CD4-positive, alpha-beta memory T cell (primary cell): ENCODE data around the gene DRD5. TPM values are rescaled to one million over a fixed set of nuclear protein-coding genes. Genes with fewer than 3 reads are reported as not detected.

Source experiments
- CTCF ChIA-PET: fragments of 350-600 bp; sonication (Branson Sonifier 250); formaldehyde crosslinking; loops from one replicate; lab custom pipeline; 2021; ENCODE audit warnings: inconsistent platforms; ENCODE audit not compliant: partially characterized antibody; lab: Charles Lee
- POLR2A ChIA-PET: fragments of 350-600 bp; sonication (Branson Sonifier 250); formaldehyde crosslinking; loops from one replicate; lab custom pipeline; 2021; ENCODE audit not compliant: partially characterized antibody; lab: Charles Lee
- DNase-seq, 5 donors: peaks; one replicate each; pipeline versions ENCODE4 v3.0.0 to v3.0.0-alpha.2; 2020 to 2022; ENCODE audit warnings: mixed read lengths in 1 of 5
- H3K27ac ChIP-seq: one replicate; pipeline ENCODE4 v1.7.0; 2013; ENCODE audit warnings: low read depth, low read length
- H3K27me3 ChIP-seq: 2 replicates; pipeline ENCODE4 v1.7.0; 2013; ENCODE audit warnings: mild to moderate bottlenecking, low read length, moderate library complexity; ENCODE audit not compliant: insufficient read depth
- H3K36me3 ChIP-seq: 2 replicates; pipeline ENCODE4 v1.7.0; 2013; ENCODE audit warnings: mild to moderate bottlenecking, low read length, moderate library complexity; ENCODE audit not compliant: insufficient read depth
- H3K4me1 ChIP-seq: 2 replicates; pipeline ENCODE4 v1.7.0; 2013; ENCODE audit warnings: mild to moderate bottlenecking, low read length, moderate library complexity; ENCODE audit not compliant: insufficient read depth
- H3K4me3 ChIP-seq, 2 donors: one replicate each; pipeline ENCODE4 v1.7.0; 2013; ENCODE audit warnings: low read length in 2 of 2, mild to moderate bottlenecking in 1 of 2
- H3K9me3 ChIP-seq, 2 donors: one replicate each; pipeline ENCODE4 v1.7.0; 2013; ENCODE audit warnings: low read length in 2 of 2, control low read depth in 1 of 2; ENCODE audit not compliant: control insufficient read depth in 1 of 2
- H3K27ac Mint-ChIP-seq, 7 donors: one replicate each; pipeline ENCODE4 v1.8.0; 2020 to 2021; ENCODE audit warnings: mixed read lengths in 7 of 7, mild to moderate bottlenecking in 6 of 7, inconsistent platforms in 3 of 7, moderate library complexity in 3 of 7
- H3K27me3 Mint-ChIP-seq, 2 donors: one replicate each; pipeline ENCODE4 v1.8.0; 2020 to 2021; ENCODE audit warnings: mixed read lengths in 2 of 2
- H3K36me3 Mint-ChIP-seq, 2 donors: one replicate each; pipeline ENCODE4 v1.8.0; 2020 to 2021; ENCODE audit warnings: mixed read lengths in 2 of 2, inconsistent platforms in 1 of 2, mild to moderate bottlenecking in 1 of 2
- H3K4me1 Mint-ChIP-seq, 4 donors: one replicate each; pipeline ENCODE4 v1.8.0; 2020 to 2021; ENCODE audit warnings: mixed read lengths in 4 of 4, mild to moderate bottlenecking in 1 of 4
- H3K4me3 Mint-ChIP-seq, 8 donors: one replicate each; pipeline ENCODE4 v1.8.0; 2020 to 2021; ENCODE audit warnings: mixed read lengths in 8 of 8, mild to moderate bottlenecking in 7 of 8, moderate library complexity in 6 of 8, inconsistent platforms in 3 of 8
- H3K9me3 Mint-ChIP-seq, 8 donors: one replicate each; pipeline ENCODE4 v1.8.0; 2020 to 2021; ENCODE audit warnings: mixed read lengths in 8 of 8, mild to moderate bottlenecking in 5 of 8, inconsistent platforms in 3 of 8, moderate library complexity in 1 of 8
- intact Hi-C: fragments of 100-400 bp; cut with micrococcal nuclease; formaldehyde crosslinking; loops from one replicate; pipeline ENCODE4 v1.15.1; 2023
- polyA plus RNA-seq, 2 donors: library from polyadenylated mRNA; unstranded; fragments of 300-500 nt; fragmentation: Illumina TruSeq; gene quantifications; one replicate each; pipeline ENCODE4 v1.2.3, GENCODE V29; 2021
- total RNA-seq, 2 experiments: library from RNA; stranded (reverse); gene quantifications; one replicate each; pipeline ENCODE4 v1.2.3, GENCODE V29; 2021

DRD5 gene
- total and polyA plus RNA-seq, 4 experiments from 2014 or later, result not detected

DNA sequence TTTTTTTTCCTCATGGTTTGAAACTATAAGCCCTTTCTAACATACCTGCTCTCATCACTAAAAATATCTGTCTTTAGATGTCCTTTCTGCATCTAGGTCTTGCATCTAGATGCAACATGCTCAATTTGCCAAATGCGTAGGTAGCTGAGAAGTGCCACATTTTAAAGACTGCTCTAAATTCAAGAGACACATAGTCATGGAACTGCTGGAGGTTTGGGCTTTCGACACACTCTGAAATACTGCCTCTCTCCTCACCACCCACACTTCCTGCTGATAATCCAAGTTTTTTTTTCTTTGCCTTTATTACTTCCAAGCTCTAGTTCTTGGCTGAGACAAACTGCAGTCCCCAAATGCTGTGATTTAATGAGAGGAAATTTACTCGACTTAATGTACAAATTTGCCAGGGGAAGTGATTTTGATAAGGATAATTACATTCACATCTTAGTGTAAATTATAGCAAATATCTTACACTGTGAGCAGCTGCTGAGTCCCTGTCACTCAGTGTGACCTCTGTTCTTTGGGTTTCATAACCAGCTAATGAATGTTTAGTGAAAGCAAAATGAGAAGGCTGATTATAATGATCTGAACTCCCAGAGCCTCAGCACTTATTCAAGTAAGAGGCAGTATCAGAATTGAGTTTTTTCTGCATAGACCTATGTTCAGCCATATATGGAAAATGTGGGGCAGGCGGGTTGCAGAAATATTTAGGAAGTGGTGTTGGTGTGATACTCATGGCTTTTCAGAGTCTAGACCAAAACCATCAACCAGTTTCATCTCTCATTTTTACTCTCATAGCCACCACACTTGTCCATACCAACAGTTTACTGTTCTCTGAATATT, 31.3 kb downstream of the DRD5 start:
- intact Hi-C loops, result no loop called here
- Mint-ChIP-seq H3K36me3 (no peaks in the 10 kb centered on the region), H3K4me3 (no peak overlapping the region), H3K27me3 (peaks cover 12 to 13% of the 10 kb centered on the region in 2 donors), H3K27ac (no peak overlapping the region), H3K9me3 (peaks cover 0 to 5% (median 0%) of the 10 kb centered on the region in 8 donors), H3K4me1 (no peaks in the 10 kb centered on the region)
- ChIA-PET POLR2A (no interaction called here), CTCF (no interaction called here)
- Histone ChIP-seq H3K4me1 (no peaks in the 10 kb centered on the region), H3K4me3 (no peak overlapping the region), H3K27ac (no peak overlapping the region), H3K9me3 (no peaks in the 10 kb centered on the region), H3K36me3 (no peaks in the 10 kb centered on the region), H3K27me3 (no peaks in the 10 kb centered on the region)
- DNase-seq, result no peak

DNA sequence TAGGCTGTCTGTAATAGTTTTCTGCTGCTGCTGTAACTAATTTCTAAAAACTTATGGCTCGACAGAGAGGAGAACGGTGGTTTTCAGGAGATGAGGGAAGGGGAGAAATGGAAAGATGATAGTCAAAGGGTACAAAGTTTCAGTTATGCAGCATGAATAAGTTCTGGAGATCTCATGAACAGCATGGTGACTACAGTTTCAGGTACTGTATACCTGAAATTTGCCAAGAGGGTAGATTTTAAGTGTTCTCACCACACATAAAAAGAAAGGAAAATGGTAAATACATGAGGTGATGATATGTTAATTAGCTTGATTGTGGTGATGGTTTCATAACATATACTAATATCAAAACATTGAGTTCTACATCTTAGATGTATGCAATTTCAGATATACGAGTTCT, 34.9 kb downstream of the DRD5 start:
- Mint-ChIP-seq H3K27me3 (peaks cover 12 to 13% of the 10 kb centered on the region in 2 donors), H3K9me3 (peaks cover 0 to 7% (median 0%) of the 10 kb centered on the region in 8 donors), H3K36me3 (no peaks in the 10 kb centered on the region), H3K4me3 (no peak overlapping the region), H3K27ac (no peak overlapping the region), H3K4me1 (no peaks in the 10 kb centered on the region)
- CTCF ChIA-PET, result no interaction called here
- DNase-seq, result no peak
- Histone ChIP-seq H3K27ac (no peak overlapping the region), H3K27me3 (no peaks in the 10 kb centered on the region), H3K4me3 (no peak overlapping the region), H3K9me3 (no peaks in the 10 kb centered on the region), H3K4me1 (no peaks in the 10 kb centered on the region), H3K36me3 (no peaks in the 10 kb centered on the region)
- POLR2A ChIA-PET, result no interaction called here
- intact Hi-C loops, result no loop called here

DNA sequence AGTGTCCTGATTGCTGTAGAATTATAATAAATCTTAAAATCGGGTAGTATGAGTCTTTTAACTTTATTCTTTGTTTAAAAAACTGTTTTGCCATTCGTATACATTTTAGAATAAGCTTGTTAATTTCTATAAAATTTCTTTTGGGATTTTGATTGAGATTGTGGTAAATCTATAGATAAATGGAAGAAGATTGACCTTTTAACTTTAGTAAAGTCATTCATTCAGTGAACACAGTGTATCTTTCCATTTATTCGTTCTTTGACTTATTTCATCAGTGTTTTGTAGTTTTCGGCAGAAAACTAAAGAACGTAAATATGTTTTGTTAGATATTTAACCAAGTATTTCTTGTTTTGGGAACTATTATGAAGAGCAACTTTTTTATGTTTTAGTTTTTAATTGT, 38.9 kb downstream of the DRD5 start:
- intact Hi-C loops, result no loop called here
- Mint-ChIP-seq H3K36me3 (no peaks in the 10 kb centered on the region), H3K4me3 (no peak overlapping the region), H3K9me3 (peaks cover 0 to 7% (median 0%) of the 10 kb centered on the region in 8 donors), H3K4me1 (peaks cover 0 to 7% (median 2%) of the 10 kb centered on the region in 4 donors), H3K27ac (no peak overlapping the region), H3K27me3 (peaks cover 2 to 10% of the 10 kb centered on the region in 2 donors)
- DNase-seq, result no peak
- Histone ChIP-seq H3K4me3 (no peak overlapping the region), H3K4me1 (no peaks in the 10 kb centered on the region), H3K27ac (no peak overlapping the region), H3K9me3 (no peaks in the 10 kb centered on the region), H3K36me3 (no peaks in the 10 kb centered on the region), H3K27me3 (no peaks in the 10 kb centered on the region)
- CTCF ChIA-PET, result no interaction called here
- POLR2A ChIA-PET, result no interaction called here

DNA sequence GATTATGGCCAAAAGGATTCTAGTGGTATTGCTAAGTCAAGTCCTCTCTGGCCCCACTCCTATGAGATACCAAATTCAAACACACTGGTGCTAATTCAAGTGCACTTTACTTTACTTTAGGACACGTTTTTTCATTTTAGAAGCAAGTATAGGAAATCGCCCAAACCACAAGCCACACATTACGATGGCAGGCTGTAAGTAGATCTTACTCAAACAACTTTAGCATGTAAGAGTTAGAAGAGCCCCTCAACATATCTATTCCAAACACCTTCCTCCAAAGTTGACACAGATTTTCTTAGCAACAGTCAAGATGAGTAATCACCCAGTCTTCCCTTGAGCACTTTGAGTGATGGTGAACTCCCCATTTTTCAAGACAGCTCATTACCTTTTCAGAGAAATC, 43.6 kb downstream of the DRD5 start:
- Histone ChIP-seq H3K36me3 (no peaks in the 10 kb centered on the region), H3K4me1 (no peaks in the 10 kb centered on the region), H3K27me3 (no peaks in the 10 kb centered on the region), H3K27ac (no peak overlapping the region), H3K9me3 (no peaks in the 10 kb centered on the region), H3K4me3 (no peak overlapping the region)
- POLR2A ChIA-PET, result no interaction called here
- intact Hi-C loops, result no loop called here
- no peak overlapping the region for H3K4me3 Mint-ChIP-seq
- H3K36me3 Mint-ChIP-seq, result no peaks in the 10 kb centered on the region
- peaks cover 0 to 7% (median 2%) of the 10 kb centered on the region in 4 donors for H3K4me1 Mint-ChIP-seq
- no peaks in the 10 kb centered on the region for H3K9me3 Mint-ChIP-seq
- CTCF ChIA-PET, result no interaction called here
- DNase-seq, result no peak
- peaks cover 1 to 4% of the 10 kb centered on the region in 2 donors for H3K27me3 Mint-ChIP-seq
- no peak overlapping the region for H3K27ac Mint-ChIP-seq

DNA sequence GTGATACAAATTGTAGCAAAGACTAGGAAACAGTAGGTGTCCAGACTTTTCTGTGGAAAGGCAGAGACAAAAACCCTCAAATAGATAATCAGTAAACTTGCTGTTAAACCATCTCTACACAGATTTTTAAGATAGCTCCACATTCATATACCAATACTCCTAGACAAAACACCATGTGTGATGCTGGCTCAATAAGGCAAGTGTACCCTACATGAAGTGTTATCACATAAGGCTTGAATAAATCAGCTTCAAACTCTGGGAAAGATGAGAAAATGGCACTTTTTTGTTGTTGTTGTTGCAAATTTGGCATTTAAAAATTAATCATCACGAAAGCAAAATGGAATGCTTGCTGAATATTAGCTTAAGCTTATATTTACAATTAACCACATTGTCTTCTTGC, 45.1 kb downstream of the DRD5 start:
- H3K9me3 ChIP-seq, result no peaks in the 10 kb centered on the region
- CTCF ChIA-PET, result no interaction called here

DNA sequence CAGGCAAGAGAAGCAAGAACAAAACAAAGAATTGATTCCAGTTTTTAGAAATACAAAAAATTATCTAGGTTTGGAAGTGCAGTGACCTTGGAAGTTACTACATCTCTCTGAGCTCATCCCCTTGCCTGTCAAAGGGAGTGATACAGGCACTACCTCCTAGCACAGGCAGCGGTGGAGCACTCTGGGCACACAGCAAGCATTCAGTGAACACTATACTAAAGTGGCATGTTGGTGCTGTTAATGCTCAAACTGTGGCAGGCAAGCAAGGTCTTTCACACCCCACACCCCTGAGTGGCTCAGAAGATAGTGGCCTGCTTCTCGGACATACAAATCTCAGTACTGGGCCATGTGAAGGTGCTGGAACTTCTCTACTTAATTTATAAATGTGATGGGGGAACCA, 51.2 kb downstream of the DRD5 start:
- H3K4me3 Mint-ChIP-seq, result no peak overlapping the region
- no peak overlapping the region for H3K4me3 ChIP-seq
- intact Hi-C loops, result no loop called here
- H3K36me3 ChIP-seq, result no peaks in the 10 kb centered on the region
- H3K4me1 Mint-ChIP-seq, result no peaks in the 10 kb centered on the region
- no peak overlapping the region for H3K27ac Mint-ChIP-seq
- DNase-seq, result no peak
- peaks cover 0 to 2% (median 0%) of the 10 kb centered on the region in 8 donors for H3K9me3 Mint-ChIP-seq
- H3K27ac ChIP-seq, result no peak overlapping the region
- CTCF ChIA-PET, result no interaction called here
- POLR2A ChIA-PET, result no interaction called here
- no peaks in the 10 kb centered on the region for H3K4me1 ChIP-seq
- H3K9me3 ChIP-seq, result no peaks in the 10 kb centered on the region
- no peaks in the 10 kb centered on the region for H3K27me3 ChIP-seq
- peaks cover 0 to 1% of the 10 kb centered on the region in 2 donors for H3K27me3 Mint-ChIP-seq
- no peaks in the 10 kb centered on the region for H3K36me3 Mint-ChIP-seq

More for the DNA sequence above, 45.1 kb downstream of the DRD5 start:
- Histone ChIP-seq H3K4me1 (no peaks in the 10 kb centered on the region), H3K4me3 (no peak overlapping the region), H3K27me3 (no peaks in the 10 kb centered on the region), H3K27ac (no peak overlapping the region), H3K36me3 (no peaks in the 10 kb centered on the region)
- Mint-ChIP-seq H3K36me3 (no peaks in the 10 kb centered on the region), H3K27ac (no peak overlapping the region), H3K4me1 (peaks cover 0 to 7% (median 2%) of the 10 kb centered on the region in 4 donors), H3K4me3 (no peak overlapping the region), H3K9me3 (no peaks in the 10 kb centered on the region), H3K27me3 (peaks cover 1 to 4% of the 10 kb centered on the region in 2 donors)
- POLR2A ChIA-PET, result no interaction called here
- DNase-seq, result no peak
- intact Hi-C loops, result no loop called here

DNA sequence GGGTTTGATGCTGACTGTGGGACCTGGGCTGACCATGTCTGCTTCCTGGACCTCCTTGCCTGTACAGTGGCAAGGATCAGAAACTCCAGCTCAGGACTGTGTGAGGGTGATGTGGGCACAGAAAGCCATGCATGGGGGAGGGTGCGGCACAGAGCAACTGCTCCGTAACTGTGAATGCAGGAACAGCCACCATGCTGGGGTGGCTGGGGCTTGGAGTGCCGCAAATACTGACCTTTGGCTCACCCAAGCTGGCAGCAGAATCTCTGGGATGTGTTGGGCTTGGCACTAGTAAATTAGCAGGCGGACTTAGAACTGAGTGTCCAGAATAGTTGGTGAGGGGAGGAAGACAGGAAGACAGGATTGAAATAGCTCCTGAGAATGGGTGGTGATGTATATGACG, 52.0 kb downstream of the DRD5 start:
- intact Hi-C loops, result no loop called here
- Mint-ChIP-seq H3K4me1 (no peaks in the 10 kb centered on the region), H3K36me3 (no peaks in the 10 kb centered on the region), H3K27ac (no peak overlapping the region), H3K4me3 (no peak overlapping the region), H3K9me3 (peaks cover 0 to 4% (median 0%) of the 10 kb centered on the region in 8 donors), H3K27me3 (peaks cover 0 to 1% of the 10 kb centered on the region in 2 donors)
- no peak overlapping the region for H3K4me3 ChIP-seq
- no peaks in the 10 kb centered on the region for H3K4me1 ChIP-seq
- no peaks in the 10 kb centered on the region for H3K27me3 ChIP-seq
- no peaks in the 10 kb centered on the region for H3K36me3 ChIP-seq
- ChIA-PET POLR2A (no interaction called here), CTCF (no interaction called here)
- DNase-seq, result no peak
- H3K27ac ChIP-seq, result no peak overlapping the region
- H3K9me3 ChIP-seq, result no peaks in the 10 kb centered on the region
